K562 (cell line): Measurements from ENCODE around the gene TCFL5.

ENCODE experiments used
- CHD1 ChIP-seq: fragments of 200-600 bp; sonication (generic); IDR thresholded peaks from one replicate; pipeline ENCODE4 v1.6.1; 2012; ENCODE audit warnings: mild to moderate bottlenecking, moderate library complexity, low read length, inconsistent platforms
- JUNB ChIP-seq: fragments of 450-650 bp; formaldehyde crosslinking; conservative IDR thresholded peaks from 2 replicates; pipeline ENCODE4 v1.4.0; 2020; ENCODE audit warnings: mild to moderate bottlenecking
- KAT8 ChIP-seq: fragments of 450-650 bp; IDR thresholded peaks from 2 replicates; pipeline ENCODE4 v1.6.1; 2016; ENCODE audit warnings: low read depth, mild to moderate bottlenecking
- PRPF4 ChIP-seq: fragments of 200-400 bp; formaldehyde crosslinking; IDR thresholded peaks from one replicate; pipeline ENCODE4 v1.6.1; 2017; ENCODE audit warnings: low read length, low read depth, mild to moderate bottlenecking; ENCODE audit not compliant: insufficient read depth, poor library complexity, severe bottlenecking
- RAD51 ChIP-seq: fragments of 450-650 bp; IDR thresholded peaks from 2 replicates; pipeline ENCODE4 v1.7.1; 2016; ENCODE audit warnings: low read depth, mild to moderate bottlenecking, borderline replicate concordance
- TSC22D4 ChIP-seq: fragments of 450-650 bp; IDR thresholded peaks from 2 replicates; pipeline ENCODE4 v1.6.1; 2016; ENCODE audit warnings: missing genetic modification characterization, missing biosample characterization, control low read depth
- UBTF ChIP-seq, 2 experiments: IDR thresholded peaks; 2 replicates each; pipeline ENCODE4 v1.6.1; 2012; ENCODE audit warnings: improper control_type of control experiment in 2 of 2, low read depth in 2 of 2, low read length in 2 of 2, borderline replicate concordance in 1 of 2
- TF ChIP-seq, protein P1 (sequence below): fragments of 250-450 bp; sonication (Bioruptor Pico); IDR thresholded peaks from 2 replicates; pipeline ENCODE4 v1.8.0; 2022; ENCODE audit warnings: inconsistent platforms

GRCh38 chr20:62908971-62909791, 47.6 kb upstream of the TCFL5 start:
- TF ChIP-seq RAD51 (no peak), JUNB (no peak), UBTF (IDR thresholded peaks at IDR 0.05; ENCODE audit: borderline replicate concordance in 1 of 2, low read depth in 2 of 2, low read length in 2 of 2) (no peak), TSC22D4 (tag) (no peak), PRPF4 (no peak), KAT8 (no peak), CHD1 (no peak)
- TF ChIP-seq, protein P1, sequence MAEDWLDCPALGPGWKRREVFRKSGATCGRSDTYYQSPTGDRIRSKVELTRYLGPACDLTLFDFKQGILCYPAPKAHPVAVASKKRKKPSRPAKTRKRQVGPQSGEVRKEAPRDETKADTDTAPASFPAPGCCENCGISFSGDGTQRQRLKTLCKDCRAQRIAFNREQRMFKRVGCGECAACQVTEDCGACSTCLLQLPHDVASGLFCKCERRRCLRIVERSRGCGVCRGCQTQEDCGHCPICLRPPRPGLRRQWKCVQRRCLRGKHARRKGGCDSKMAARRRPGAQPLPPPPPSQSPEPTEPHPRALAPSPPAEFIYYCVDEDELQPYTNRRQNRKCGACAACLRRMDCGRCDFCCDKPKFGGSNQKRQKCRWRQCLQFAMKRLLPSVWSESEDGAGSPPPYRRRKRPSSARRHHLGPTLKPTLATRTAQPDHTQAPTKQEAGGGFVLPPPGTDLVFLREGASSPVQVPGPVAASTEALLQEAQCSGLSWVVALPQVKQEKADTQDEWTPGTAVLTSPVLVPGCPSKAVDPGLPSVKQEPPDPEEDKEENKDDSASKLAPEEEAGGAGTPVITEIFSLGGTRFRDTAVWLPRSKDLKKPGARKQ (CRISPR knock-in tag): no peak
